Measurements from ENCODE around the gene CFTR. TPM values are rescaled to one million over a fixed set of nuclear protein-coding genes. Genes with fewer than 3 reads are reported as not detected.

CFTR gene
- total RNA-seq, 1 donor from 2014 or later: 0.18 TPM

GRCh38 chr7:117717357-117717756 lies 237.5 kb downstream of the CFTR start:
- Mint-ChIP-seq H3K9me3 (ENCODE audit: unreplicated experiment) (no peaks in the 10 kb centered on the region), H3K27me3 (ENCODE audit: unreplicated experiment) (peaks cover 5% of the 10 kb centered on the region), H3K4me1 (ENCODE audit: unreplicated experiment) (no peaks in the 10 kb centered on the region), H3K27ac (ENCODE audit: unreplicated experiment) (no peak overlapping the region), H3K36me3 (ENCODE audit: low read depth, unreplicated experiment) (no peaks in the 10 kb centered on the region), H3K4me3 (ENCODE audit: unreplicated experiment) (no peak overlapping the region)
- DNase-seq (ENCODE audit: low spot score): no peak
- TF ChIP-seq CTCF (IDR thresholded peaks at IDR 0.05; ENCODE audit: unreplicated experiment): no peak

Other genes starting within 250 kb of the CFTR start
- gene WNT2, start 157.0 kb upstream of the CFTR start, total RNA-seq (ENCODE audit: unreplicated experiment): 0.41 TPM
- gene ASZ1, start 52.5 kb upstream of the CFTR start, total RNA-seq (ENCODE audit: unreplicated experiment): not detected